ENCODE results near the gene HOXA1. TPM values are rescaled to one million over a fixed set of nuclear protein-coding genes. Genes with fewer than 3 reads are reported as not detected.
A peak's percentile ranks its signal among the peaks of the same experiment; 100 is the strongest.

Gene HOXA1
- polyA plus RNA-seq, 2 of the 4 experiments (the other 2 are of a cell fraction), result 2.8 to 5.0 TPM

DNA sequence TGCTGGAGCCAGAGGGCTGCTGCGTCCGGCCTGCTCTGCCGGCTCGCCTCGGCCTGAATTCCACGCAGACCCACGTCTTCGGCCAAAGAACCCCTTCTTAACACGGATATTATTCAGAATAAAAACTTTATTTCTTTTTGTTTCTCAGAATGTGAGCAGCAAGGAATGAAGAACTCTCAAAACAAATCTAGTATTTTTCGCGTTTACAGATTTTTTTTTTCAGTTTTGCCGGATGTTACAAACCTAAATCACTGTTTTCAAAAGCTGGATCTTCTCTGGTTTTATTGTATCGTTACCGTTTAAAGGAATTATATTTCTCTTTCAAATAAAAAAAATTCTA, 11.1 kb upstream of the HOXA1 start:
- TF ChIP-seq, protein P1, sequence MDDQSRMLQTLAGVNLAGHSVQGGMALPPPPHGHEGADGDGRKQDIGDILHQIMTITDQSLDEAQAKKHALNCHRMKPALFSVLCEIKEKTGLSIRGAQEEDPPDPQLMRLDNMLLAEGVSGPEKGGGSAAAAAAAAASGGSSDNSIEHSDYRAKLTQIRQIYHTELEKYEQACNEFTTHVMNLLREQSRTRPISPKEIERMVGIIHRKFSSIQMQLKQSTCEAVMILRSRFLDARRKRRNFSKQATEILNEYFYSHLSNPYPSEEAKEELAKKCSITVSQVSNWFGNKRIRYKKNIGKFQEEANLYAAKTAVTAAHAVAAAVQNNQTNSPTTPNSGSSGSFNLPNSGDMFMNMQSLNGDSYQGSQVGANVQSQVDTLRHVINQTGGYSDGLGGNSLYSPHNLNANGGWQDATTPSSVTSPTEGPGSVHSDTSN (IDR thresholded peaks at IDR 0.05), result no peak
- TF ChIP-seq FOSB (CRISPR knock-in tag; IDR thresholded peaks at IDR 0.05) (no peak), NR3C1 (IDR thresholded peaks at IDR 0.05) (no peak), CEBPB (IDR thresholded peaks at IDR 0.05) (no peak)
- FAIRE-seq (no peak), ATAC-seq (no peak), DNase-seq (ENCODE audit: low read depth in 1 of 2, low spot score in 1 of 2) (no peak)
- Histone ChIP-seq H3K9me3 (no peaks in the 10 kb centered on the region), H3K27ac (no peak overlapping the region), H3K4me2 (no peak overlapping the region), H3K4me1 (peaks cover 26% of the 10 kb centered on the region), H3K4me3 (no peak overlapping the region)
- POLR2A ChIA-PET, result no interaction called here
- WGBS (ENCODE audit: missing lambda C conversion rate), result 94% methylated on average over 14 of the region's 14 CpGs
- CTCF ChIA-PET, result interaction anchor here (1.5 to 3.7 kb wide), 3 partner anchors 10 to 37 kb away, joined by 4 to 20 read pairs (median 4); partner anchors contain the start of genes HOXA1 and HOXA5

DNA sequence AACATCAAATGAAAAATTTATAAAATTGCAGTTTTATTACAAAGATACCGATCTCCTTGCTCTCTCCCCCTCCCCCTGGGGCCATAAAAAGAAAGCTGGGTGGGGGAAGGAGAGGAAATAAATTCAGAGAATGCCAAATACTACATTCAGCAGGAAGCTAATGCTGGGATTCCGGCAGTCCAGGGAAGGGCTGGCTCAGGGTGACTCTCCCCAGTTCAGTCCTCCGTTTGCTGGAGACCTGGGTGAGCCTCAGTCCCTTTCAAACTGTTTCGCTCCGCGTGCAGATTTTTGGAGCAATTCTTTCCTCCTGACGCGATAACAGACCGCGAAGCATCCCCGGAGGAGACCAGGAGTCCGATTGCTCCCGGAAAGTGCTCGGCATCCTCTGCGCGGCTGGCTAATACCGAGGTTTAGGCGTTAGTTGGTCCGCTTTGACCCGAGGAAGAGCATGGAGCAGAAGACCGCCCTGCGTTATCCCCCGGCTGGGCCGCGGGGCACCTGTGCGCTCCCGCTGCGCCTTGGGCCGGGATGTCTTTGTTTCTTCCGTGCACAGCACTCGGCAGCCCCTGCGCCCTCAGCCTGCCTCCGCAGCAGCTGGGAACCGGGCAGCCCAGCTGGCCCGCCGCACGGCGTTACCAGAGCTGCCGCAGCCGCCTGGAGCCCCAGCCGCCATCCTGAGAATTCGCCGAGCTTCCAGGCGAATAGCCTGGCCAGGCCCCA, 10.5 kb upstream of the HOXA1 start:
- 93% methylated on average over 41 of the region's 44 CpGs for WGBS (ENCODE audit: missing lambda C conversion rate)
- ChIA-PET CTCF (interaction anchor here (0.7 to 3.7 kb wide), 7 partner anchors 9 to 424 kb away, joined by 3 to 20 read pairs (median 4); partner anchors contain the start of genes HOXA1 and HOXA5), POLR2A (interaction anchor here (0.6 kb wide), 2 partner anchors 10 to 129 kb away, joined by 3 read pairs; no protein-coding TSS in a partner anchor)
- H3K4me1 ChIP-seq, result peaks cover 20% of the 10 kb centered on the region
- no peak overlapping the region for H3K27ac ChIP-seq
- H3K4me3 ChIP-seq, result no peak overlapping the region
- H3K9me3 ChIP-seq, result no peaks in the 10 kb centered on the region
- no peak for ATAC-seq
- TF ChIP-seq ZSCAN20 (CRISPR knock-in tag; IDR thresholded peaks at IDR 0.05) (no peak), PHF8 (IDR thresholded peaks at IDR 0.05; ENCODE audit: borderline replicate concordance, low read depth) (no peak), TFCP2L1 (CRISPR knock-in tag; IDR thresholded peaks at IDR 0.05) (no peak), MYC (IDR thresholded peaks at IDR 0.05; ENCODE audit: borderline replicate concordance, low read length) (no peak), KDM1A (IDR thresholded peaks at IDR 0.05; ENCODE audit: low read depth) (no peak)
- TF ChIP-seq, protein P2, sequence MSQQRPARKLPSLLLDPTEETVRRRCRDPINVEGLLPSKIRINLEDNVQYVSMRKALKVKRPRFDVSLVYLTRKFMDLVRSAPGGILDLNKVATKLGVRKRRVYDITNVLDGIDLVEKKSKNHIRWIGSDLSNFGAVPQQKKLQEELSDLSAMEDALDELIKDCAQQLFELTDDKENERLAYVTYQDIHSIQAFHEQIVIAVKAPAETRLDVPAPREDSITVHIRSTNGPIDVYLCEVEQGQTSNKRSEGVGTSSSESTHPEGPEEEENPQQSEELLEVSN (IDR thresholded peaks at IDR 0.05; ENCODE audit: borderline replicate concordance, low read depth), result no peak
- no peak for DNase-seq (ENCODE audit: low read depth in 1 of 2, low spot score in 1 of 2)
- no peak overlapping the region for H3K4me2 ChIP-seq
- FAIRE-seq, result no peak

DNA sequence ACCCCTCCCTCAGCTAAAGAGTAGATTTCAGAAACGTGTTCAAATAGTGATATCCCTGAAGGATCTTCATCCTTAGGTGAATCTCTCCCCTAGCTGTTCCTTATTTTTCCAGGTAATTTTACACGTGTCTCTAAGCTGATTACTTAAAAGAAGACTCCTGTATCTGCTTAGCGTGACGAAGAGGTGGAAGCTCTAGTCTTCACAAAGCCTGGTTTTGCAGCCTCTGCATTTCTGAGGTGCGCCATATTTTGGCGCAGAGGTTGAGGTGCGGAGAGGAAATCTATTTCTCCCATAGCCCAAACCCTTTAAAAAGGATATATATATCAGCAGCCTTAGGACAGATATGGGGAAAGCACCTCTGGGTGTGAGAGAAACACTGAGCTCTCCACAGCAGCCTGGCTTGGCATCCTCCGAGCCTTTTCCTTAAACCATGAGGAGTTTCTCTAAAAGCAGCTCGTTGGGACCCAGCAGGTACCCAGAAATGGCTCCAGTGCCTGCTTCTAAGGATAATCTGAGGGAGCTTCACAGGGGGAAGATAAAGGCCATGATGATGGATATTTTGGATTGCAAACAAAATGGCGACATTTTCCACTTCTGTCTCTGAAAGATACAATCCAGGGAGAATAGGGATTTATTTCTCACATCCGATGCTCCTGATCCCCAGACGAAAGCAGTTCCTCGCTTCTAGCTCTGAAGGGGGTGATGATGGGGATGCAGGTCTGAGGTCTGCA, 9.7 kb upstream of the HOXA1 start:
- ChIA-PET POLR2A (interaction anchor here (0.6 kb wide), 1 partner anchor 128 kb away, joined by 3 read pairs; no protein-coding TSS in a partner anchor), CTCF (interaction anchor here (0.6 to 3.7 kb wide), 11 partner anchors 8 to 1213 kb away, joined by 3 to 20 read pairs (median 4); partner anchors contain the start of genes HOXA1 and HOXA5)
- no peak for FAIRE-seq
- no peaks in the 10 kb centered on the region for H3K9me3 ChIP-seq
- no peak overlapping the region for H3K27ac ChIP-seq
- H3K4me3 ChIP-seq, result no peak overlapping the region
- peaks cover 12% of the 10 kb centered on the region for H3K4me1 ChIP-seq
- ATAC-seq, result no peak
- 90% methylated on average over 13 of the region's 13 CpGs for WGBS (ENCODE audit: missing lambda C conversion rate)
- TF ChIP-seq EHMT2 (IDR thresholded peaks at IDR 0.05; ENCODE audit: low read depth), result peak; percentile 25; the same call in 1 of the 2 replicates
- TF ChIP-seq, protein P3, sequence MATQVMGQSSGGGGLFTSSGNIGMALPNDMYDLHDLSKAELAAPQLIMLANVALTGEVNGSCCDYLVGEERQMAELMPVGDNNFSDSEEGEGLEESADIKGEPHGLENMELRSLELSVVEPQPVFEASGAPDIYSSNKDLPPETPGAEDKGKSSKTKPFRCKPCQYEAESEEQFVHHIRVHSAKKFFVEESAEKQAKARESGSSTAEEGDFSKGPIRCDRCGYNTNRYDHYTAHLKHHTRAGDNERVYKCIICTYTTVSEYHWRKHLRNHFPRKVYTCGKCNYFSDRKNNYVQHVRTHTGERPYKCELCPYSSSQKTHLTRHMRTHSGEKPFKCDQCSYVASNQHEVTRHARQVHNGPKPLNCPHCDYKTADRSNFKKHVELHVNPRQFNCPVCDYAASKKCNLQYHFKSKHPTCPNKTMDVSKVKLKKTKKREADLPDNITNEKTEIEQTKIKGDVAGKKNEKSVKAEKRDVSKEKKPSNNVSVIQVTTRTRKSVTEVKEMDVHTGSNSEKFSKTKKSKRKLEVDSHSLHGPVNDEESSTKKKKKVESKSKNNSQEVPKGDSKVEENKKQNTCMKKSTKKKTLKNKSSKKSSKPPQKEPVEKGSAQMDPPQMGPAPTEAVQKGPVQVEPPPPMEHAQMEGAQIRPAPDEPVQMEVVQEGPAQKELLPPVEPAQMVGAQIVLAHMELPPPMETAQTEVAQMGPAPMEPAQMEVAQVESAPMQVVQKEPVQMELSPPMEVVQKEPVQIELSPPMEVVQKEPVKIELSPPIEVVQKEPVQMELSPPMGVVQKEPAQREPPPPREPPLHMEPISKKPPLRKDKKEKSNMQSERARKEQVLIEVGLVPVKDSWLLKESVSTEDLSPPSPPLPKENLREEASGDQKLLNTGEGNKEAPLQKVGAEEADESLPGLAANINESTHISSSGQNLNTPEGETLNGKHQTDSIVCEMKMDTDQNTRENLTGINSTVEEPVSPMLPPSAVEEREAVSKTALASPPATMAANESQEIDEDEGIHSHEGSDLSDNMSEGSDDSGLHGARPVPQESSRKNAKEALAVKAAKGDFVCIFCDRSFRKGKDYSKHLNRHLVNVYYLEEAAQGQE (IDR thresholded peaks at IDR 0.05), result 0 out of 2 replicates have a peak, but pooled peaks have one; percentile 18
- TF ChIP-seq HDAC2 (IDR thresholded peaks at IDR 0.05), result no peak
- TF ChIP-seq, protein P4, sequence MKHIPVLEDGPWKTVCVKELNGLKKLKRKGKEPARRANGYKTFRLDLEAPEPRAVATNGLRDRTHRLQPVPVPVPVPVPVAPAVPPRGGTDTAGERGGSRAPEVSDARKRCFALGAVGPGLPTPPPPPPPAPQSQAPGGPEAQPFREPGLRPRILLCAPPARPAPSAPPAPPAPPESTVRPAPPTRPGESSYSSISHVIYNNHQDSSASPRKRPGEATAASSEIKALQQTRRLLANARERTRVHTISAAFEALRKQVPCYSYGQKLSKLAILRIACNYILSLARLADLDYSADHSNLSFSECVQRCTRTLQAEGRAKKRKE (CRISPR knock-in tag; IDR thresholded peaks at IDR 0.05; ENCODE audit: low read depth), result no peak
- no peak for DNase-seq (ENCODE audit: low read depth in 1 of 2, low spot score in 1 of 2)
- no peak overlapping the region for H3K4me2 ChIP-seq
